Measurements from ENCODE around the gene PRKRIP1.
"Not testable (repeated sequence)": the region's sequence is repeated elsewhere in the genome, so short reads cannot be mapped to it uniquely, and the experiment has no call there.

PRKRIP1 gene

DNA sequence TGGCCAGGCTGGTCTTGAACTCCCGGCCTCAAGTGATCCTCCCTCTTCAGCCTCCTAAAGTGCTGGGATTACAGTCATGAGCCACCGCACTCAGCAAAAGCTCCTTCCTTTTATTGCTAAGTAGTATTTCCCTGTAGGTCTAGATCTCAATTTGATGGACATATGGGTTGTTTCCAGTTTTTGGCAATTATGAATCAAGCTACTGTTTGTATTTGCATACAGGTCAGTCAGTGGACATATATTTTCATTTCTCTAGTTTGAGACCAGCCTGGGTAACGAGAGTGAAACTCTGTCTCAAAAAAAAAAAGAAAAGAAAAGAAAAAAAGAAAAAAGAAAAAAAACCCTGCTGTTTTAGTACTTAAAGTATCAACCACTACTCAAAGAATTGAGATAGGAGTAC lies 6.4 kb upstream of the PRKRIP1 start:
- TF ChIP-seq TAF1 (IDR thresholded peaks at IDR 0.05; ENCODE audit: borderline replicate concordance, low read depth, low read length) (no peak), POLR2AphosphoS5 (IDR thresholded peaks at IDR 0.05; ENCODE audit: low read depth, low read length) (no peak), POLR2A (IDR thresholded peaks at IDR 0.05; ENCODE audit: low read depth, low read length) (no peak)
- FAIRE-seq = no peak

GRCh38 chr7:102390697-102391484 lies 5.3 kb upstream of the PRKRIP1 start:
- FAIRE-seq (no peak), DNase-seq (ENCODE audit: insufficient read length) (peak; percentile 54)
- TF ChIP-seq TAF1 (IDR thresholded peaks at IDR 0.05; ENCODE audit: borderline replicate concordance, low read depth, low read length) = no peak
- no peak for TF ChIP-seq POLR2A (IDR thresholded peaks at IDR 0.05; ENCODE audit: low read depth, low read length)
- no peak for TF ChIP-seq POLR2AphosphoS5 (IDR thresholded peaks at IDR 0.05; ENCODE audit: low read depth, low read length)

More for the DNA sequence above, 6.4 kb upstream of the PRKRIP1 start:
- no peak for DNase-seq (ENCODE audit: insufficient read length)

DNA sequence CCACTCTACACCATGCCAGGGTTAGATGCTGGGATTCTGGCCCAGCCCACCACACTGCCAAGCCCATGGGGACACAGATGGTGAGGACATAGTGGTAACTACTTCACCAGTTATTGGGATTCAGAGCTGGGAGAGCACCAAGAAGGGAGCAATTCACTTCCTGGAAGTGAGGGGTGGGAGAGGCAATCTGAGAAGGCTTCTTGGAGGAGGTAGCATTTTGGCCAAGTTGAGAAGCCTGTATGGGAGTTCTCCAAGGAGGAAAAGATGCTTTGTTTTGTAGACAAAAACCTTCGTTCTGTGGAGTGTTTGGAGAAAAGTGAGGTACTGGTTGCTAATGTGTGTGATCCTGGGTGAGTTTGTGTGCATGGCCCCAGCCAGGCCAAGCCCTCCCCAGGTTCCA lies 3.8 kb upstream of the PRKRIP1 start:
- TF ChIP-seq POLR2AphosphoS5 (IDR thresholded peaks at IDR 0.05; ENCODE audit: low read depth, low read length) (no peak), TAF1 (IDR thresholded peaks at IDR 0.05; ENCODE audit: borderline replicate concordance, low read depth, low read length) (no peak), POLR2A (IDR thresholded peaks at IDR 0.05; ENCODE audit: low read depth, low read length) (no peak)
- no peak for FAIRE-seq
- DNase-seq (ENCODE audit: insufficient read length) = no peak

DNA sequence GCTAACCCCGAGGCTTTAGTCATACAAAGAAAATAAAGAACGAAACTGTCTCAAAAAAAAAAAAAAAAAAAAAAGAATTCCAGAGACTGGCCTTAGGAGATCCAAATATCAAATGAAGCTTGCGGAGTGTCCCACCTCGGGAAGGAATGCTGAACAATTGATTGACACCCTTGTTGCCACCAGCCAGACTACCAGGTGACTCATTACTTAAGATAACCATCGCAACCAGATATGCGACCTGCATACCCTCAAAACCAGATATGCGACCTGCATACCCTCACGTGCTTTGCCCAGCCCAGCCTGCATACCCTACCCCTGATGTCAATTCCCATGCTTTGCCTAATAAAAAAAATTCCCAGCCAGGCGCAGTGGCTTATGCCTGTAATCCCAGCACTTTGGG lies 2.7 kb upstream of the PRKRIP1 start:
- TF ChIP-seq POLR2A (IDR thresholded peaks at IDR 0.05; ENCODE audit: low read depth, low read length) (no peak), POLR2AphosphoS5 (IDR thresholded peaks at IDR 0.05; ENCODE audit: low read depth, low read length) (no peak), TAF1 (IDR thresholded peaks at IDR 0.05; ENCODE audit: borderline replicate concordance, low read depth, low read length) (no peak)
- DNase-seq (ENCODE audit: insufficient read length) (no peak), FAIRE-seq (no peak)

- DNase-seq (ENCODE audit: insufficient read length) (no peak), FAIRE-seq (no peak)
- TF ChIP-seq TAF1 (IDR thresholded peaks at IDR 0.05; ENCODE audit: borderline replicate concordance, low read depth, low read length) (no peak), POLR2A (IDR thresholded peaks at IDR 0.05; ENCODE audit: low read depth, low read length) (no peak), POLR2AphosphoS5 (IDR thresholded peaks at IDR 0.05; ENCODE audit: low read depth, low read length) (no peak)
Observed at GRCh38 chr7:102395592-102395872, 631 bp upstream of the PRKRIP1 start.

DNA sequence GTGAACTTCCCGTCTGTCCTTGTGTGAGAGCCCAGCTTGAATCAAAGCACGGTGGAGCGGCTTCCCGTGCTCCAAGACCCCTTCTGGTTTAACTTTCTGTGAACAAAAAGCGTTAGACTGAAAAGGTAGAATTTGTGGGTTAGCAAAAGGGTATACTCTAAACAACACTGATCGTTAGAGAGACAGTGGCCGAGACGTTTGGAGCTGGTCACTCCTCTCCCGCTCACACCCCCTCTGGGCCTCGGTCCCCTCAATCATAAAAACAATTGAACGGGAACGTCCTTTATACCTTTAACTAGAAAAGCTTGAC lies 502 bp downstream of the PRKRIP1 start:
- TF ChIP-seq TAF1 (IDR thresholded peaks at IDR 0.05; ENCODE audit: borderline replicate concordance, low read depth, low read length) (no peak), POLR2A (IDR thresholded peaks at IDR 0.05; ENCODE audit: low read depth, low read length) (no peak), POLR2AphosphoS5 (IDR thresholded peaks at IDR 0.05; ENCODE audit: low read depth, low read length) (no peak)
- FAIRE-seq (no peak), DNase-seq (ENCODE audit: insufficient read length) (no peak)

DNA sequence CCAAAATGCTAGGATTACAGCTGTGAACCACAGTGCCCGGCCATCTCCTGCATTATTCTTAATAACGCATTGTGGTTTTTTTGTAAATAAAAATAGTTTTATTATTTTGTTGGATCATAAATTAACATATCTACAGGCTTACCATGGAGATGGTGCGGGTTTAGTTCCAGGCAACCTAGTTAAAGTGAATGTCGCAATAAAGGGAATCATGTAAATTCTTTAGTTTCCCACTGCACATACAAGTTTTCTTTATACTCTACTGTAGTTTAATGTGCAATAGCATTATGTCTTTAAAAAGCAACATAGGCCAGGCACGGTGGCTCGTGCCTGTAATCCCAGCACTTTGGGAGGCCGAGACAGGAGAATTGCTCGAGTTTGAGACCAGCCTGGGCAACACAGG lies 2.4 kb downstream of the PRKRIP1 start:
- TF ChIP-seq TAF1 (IDR thresholded peaks at IDR 0.05; ENCODE audit: borderline replicate concordance, low read depth, low read length) = no peak
- TF ChIP-seq POLR2A (IDR thresholded peaks at IDR 0.05; ENCODE audit: low read depth, low read length) = no peak
- TF ChIP-seq POLR2AphosphoS5 (IDR thresholded peaks at IDR 0.05; ENCODE audit: low read depth, low read length) = no peak
- no peak for DNase-seq (ENCODE audit: insufficient read length)
- no peak for FAIRE-seq

GRCh38 chr7:102400360-102400759 lies 4.2 kb downstream of the PRKRIP1 start:
- DNase-seq (ENCODE audit: insufficient read length) (no peak), FAIRE-seq (no peak)
- TF ChIP-seq TAF1 (IDR thresholded peaks at IDR 0.05; ENCODE audit: borderline replicate concordance, low read depth, low read length) (no peak), POLR2A (IDR thresholded peaks at IDR 0.05; ENCODE audit: low read depth, low read length) (no peak), POLR2AphosphoS5 (IDR thresholded peaks at IDR 0.05; ENCODE audit: low read depth, low read length) (no peak)

- no peak for DNase-seq (ENCODE audit: insufficient read length)
- no peak for FAIRE-seq
- TF ChIP-seq POLR2AphosphoS5 (IDR thresholded peaks at IDR 0.05; ENCODE audit: low read depth, low read length) (no peak), POLR2A (IDR thresholded peaks at IDR 0.05; ENCODE audit: low read depth, low read length) (no peak), TAF1 (IDR thresholded peaks at IDR 0.05; ENCODE audit: borderline replicate concordance, low read depth, low read length) (no peak)
Observed at GRCh38 chr7:102403563-102403962, 7.4 kb downstream of the PRKRIP1 start.

DNA sequence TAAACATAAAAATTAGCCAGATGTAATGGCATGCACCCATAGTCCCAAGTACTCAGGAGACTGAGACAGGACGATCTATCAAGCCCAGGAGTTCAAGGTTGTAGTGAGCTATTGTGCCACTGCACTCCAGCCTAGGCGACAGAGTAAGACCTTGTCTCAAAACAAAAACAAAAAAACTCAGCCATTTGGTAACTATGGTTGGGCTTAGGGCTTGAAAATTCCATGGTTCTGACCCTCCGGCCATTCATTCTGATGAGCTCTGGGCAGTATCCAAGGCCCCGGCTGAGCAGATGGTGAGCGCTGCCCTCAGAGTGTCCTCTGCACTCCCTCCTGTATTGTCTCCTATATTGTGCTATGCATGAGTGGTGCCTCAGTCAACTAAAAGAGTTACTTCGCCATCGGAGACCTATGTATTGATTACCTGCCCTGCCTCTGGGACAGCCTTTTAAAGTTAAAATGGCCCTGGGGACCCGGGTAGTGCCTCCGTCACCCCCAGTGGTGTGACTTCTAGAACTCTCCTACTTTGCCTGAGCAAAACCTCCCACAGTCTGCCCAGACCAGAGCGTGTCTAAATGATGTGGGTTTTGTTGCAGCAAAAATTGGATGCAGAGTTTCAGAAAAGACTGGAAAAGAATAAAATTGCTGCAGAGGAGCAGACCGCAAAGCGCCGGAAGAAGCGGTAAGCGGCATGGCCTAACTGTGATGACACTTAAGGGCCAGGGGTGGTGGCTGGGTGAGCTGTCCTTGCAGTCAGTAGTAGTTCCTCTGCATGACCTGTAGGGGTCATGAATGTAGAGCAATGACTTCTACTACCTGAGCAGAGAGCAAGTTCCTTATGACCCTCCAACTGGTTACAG lies 8.1 kb downstream of the PRKRIP1 start:
- no peak for TF ChIP-seq TAF1 (IDR thresholded peaks at IDR 0.05; ENCODE audit: borderline replicate concordance, low read depth, low read length)
- no peak for TF ChIP-seq POLR2A (IDR thresholded peaks at IDR 0.05; ENCODE audit: low read depth, low read length)
- no peak for TF ChIP-seq POLR2AphosphoS5 (IDR thresholded peaks at IDR 0.05; ENCODE audit: low read depth, low read length)
- FAIRE-seq (peak; percentile 92), DNase-seq (ENCODE audit: insufficient read length) (peak; percentile 46)

- not testable (repeated sequence) for FAIRE-seq
Observed at GRCh38 chr7:102404862-102405188, 8.7 kb downstream of the PRKRIP1 start.

DNA sequence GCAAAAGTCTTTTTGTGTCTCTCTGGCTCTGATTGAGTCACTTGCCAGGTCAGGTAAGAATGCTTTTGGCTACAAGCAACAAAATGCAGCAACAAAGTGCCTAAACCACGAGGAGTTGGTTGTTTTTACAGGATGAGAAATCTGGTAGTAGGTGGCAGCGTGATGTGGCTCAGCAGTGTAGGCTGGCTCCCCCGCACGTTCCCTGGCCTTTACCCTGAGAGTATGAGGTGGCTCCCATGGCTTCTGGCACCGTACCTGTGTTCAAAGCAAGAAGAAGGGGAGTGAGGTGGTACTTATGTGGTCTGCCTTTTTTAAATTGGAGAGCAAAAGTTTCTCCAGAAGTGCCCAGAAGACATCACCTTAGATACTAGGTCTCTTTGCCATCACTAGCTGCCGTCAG lies 11.7 kb downstream of the PRKRIP1 start:
- no peak for TF ChIP-seq POLR2A (IDR thresholded peaks at IDR 0.05; ENCODE audit: low read depth, low read length)
- no peak for TF ChIP-seq POLR2AphosphoS5 (IDR thresholded peaks at IDR 0.05; ENCODE audit: low read depth, low read length)
- TF ChIP-seq TAF1 (IDR thresholded peaks at IDR 0.05; ENCODE audit: borderline replicate concordance, low read depth, low read length) = no peak
- FAIRE-seq (no peak), DNase-seq (ENCODE audit: insufficient read length) (no peak)

More at GRCh38 chr7:102404862-102405188, 8.7 kb downstream of the PRKRIP1 start:
- DNase-seq (ENCODE audit: insufficient read length) = not testable (repeated sequence)

DNA sequence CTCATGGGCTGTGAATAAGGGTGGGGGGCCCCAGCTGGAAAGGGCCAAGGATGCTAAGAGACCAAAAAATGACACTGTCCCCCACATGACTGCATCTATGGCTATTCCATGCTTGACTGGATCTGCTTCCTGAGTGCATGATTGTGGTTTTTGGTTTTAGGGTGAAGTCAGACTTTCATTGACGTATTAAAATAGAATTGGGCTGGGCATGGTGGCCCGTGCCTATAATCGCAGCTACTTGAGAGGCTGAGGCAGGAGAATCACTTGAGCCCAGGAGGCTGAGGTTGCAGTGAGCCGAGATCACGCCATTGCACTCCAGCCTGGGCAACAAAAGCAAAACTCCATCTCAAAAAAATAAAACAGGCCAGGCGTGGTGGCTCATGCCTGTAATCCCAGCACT lies 12.4 kb downstream of the PRKRIP1 start:
- not testable (repeated sequence) for FAIRE-seq; DNase-seq (ENCODE audit: insufficient read length)

Measured in GM12892 (cell line).